Transverse colon (tissue), 4 donors: ENCODE results near the gene PRLR. TPM values are rescaled to one million over a fixed set of nuclear protein-coding genes. Genes with fewer than 3 reads are reported as not detected.

ENCODE experiments used
- DNase-seq: peaks from one replicate; pipeline ENCODE4 v3.0.0-alpha.2; 2019
- H3K27ac ChIP-seq, 4 donors: fragments of 200-600 bp; sonication (generic); 2 replicates each; pipeline ENCODE4 v1.5.1; 2016 to 2018; ENCODE audit warnings: inconsistent platforms in 4 of 4
- H3K27me3 ChIP-seq: fragments of 200-600 bp; sonication (generic); 2 replicates; pipeline ENCODE4 v1.5.1; 2017; ENCODE audit warnings: inconsistent platforms
- H3K36me3 ChIP-seq, 4 donors: fragments of 200-600 bp; sonication (generic); 2 replicates each; pipeline ENCODE4 v1.5.1; 2017 to 2019; ENCODE audit warnings: inconsistent platforms in 4 of 4
- H3K4me1 ChIP-seq, 4 donors: fragments of 200-600 bp; sonication (generic); 2 replicates each; pipeline ENCODE4 v1.5.1; 2017 to 2020; ENCODE audit warnings: inconsistent platforms in 4 of 4
- H3K4me3 ChIP-seq, 4 donors: fragments of 200-600 bp; sonication (generic); 1 replicate in 1 of 4; 2 replicates in 3 of 4; pipeline versions ENCODE4 v1.5.1 to v1.6.1; 2017 to 2019; ENCODE audit warnings: inconsistent platforms in 4 of 4
- H3K9me3 ChIP-seq, 2 donors: fragments of 200-600 bp; sonication (generic); 2 replicates each; pipeline ENCODE4 v1.5.1; 2017 to 2019; ENCODE audit warnings: inconsistent platforms in 2 of 2
- CTCF ChIP-seq, 5 experiments: fragments of 200-600 bp in 3 of 5; fragments of 450-650 bp in 2 of 5; sonication (generic) in 3 of 5; IDR thresholded peaks; 1 replicate in 2 of 5; 2 replicates in 3 of 5; pipeline ENCODE4 v1.5.1; 2016 to 2017; ENCODE audit warnings: antibody characterized with exemption in 5 of 5, inconsistent platforms in 3 of 5, mild to moderate bottlenecking in 2 of 5, moderate library complexity in 1 of 5
- EP300 ChIP-seq: sonication (generic); formaldehyde crosslinking; IDR thresholded peaks from one replicate; pipeline ENCODE4 v1.6.1; 2017; ENCODE audit warnings: antibody characterized with exemption, low read depth
- POLR2A ChIP-seq: fragments of 450-650 bp; IDR thresholded peaks from one replicate; pipeline ENCODE4 v1.6.1; 2016; ENCODE audit warnings: antibody characterized with exemption, mild to moderate bottlenecking, moderate library complexity
- POLR2AphosphoS5 ChIP-seq, 3 donors: sonication (generic); formaldehyde crosslinking; IDR thresholded peaks; one replicate each; pipeline ENCODE4 v1.6.1; 2016; ENCODE audit warnings: antibody characterized with exemption in 3 of 3
- WGBS, 2 donors: methylation state at CpG; one replicate each; pipeline ENCODE4 v1.1.5; 2018; ENCODE audit warnings: low coverage in 1 of 2; 5-methylcytosine and 5-hydroxymethylcytosine counted together
- in situ Hi-C, 4 donors: fragments of 200-750 bp; cut with MboI; loops; one replicate each; pipeline versions ENCODE4 v1.15.0 to v1.15.1; 2017; ENCODE audit warnings: low sequenced_read_pairs in 3 of 4, low pct_ligation_motif_present in 1 of 4, low pct_unique_long_range_greater_than_20kb in 1 of 4
- intact Hi-C: fragments of 100-400 bp; cut with DNase I; formaldehyde crosslinking; loops from one replicate; pipeline ENCODE4 v1.15.1; 2023; ENCODE audit warnings: low total_unique reads
- total RNA-seq, 4 donors: library from RNA; depleted of rRNA; stranded (reverse); fragments of >200 nt; gene quantifications; one replicate each; pipeline ENCODE4 v1.1.0, GENCODE V29; 2016

PRLR gene
- total RNA-seq, 4 donors from 2014 or later, result 4.9 to 19.8 (median 13.0) TPM

GRCh38 chr5:35029333-35029732 is 201.0 kb downstream of the PRLR start:
- no peak overlapping the region for H3K27ac ChIP-seq
- no peaks in the 10 kb centered on the region for H3K4me1 ChIP-seq
- no peaks in the 10 kb centered on the region for H3K9me3 ChIP-seq
- no peak for DNase-seq
- intact Hi-C loops (no loop called here), in situ Hi-C loops (no loop called here)
- 53 to 59% methylated on average over 4 of the region's 4 CpGs for WGBS, 2 donors
- TF ChIP-seq CTCF (IDR thresholded peaks at IDR 0.05), result no peak
- TF ChIP-seq EP300, result no peak
- no peak for TF ChIP-seq POLR2A
- TF ChIP-seq POLR2AphosphoS5 (IDR thresholded peaks at IDR 0.05), result no peak
- no peaks in the 10 kb centered on the region for H3K27me3 ChIP-seq
- H3K4me3 ChIP-seq, result no peak overlapping the region
- H3K36me3 ChIP-seq, result no peaks in the 10 kb centered on the region

GRCh38 chr5:35026941-35027340 is 203.3 kb downstream of the PRLR start:
- DNase-seq, result no peak
- H3K36me3 ChIP-seq, result no peaks in the 10 kb centered on the region
- in situ Hi-C loops (no loop called here), intact Hi-C loops (no loop called here)
- no peaks in the 10 kb centered on the region for H3K27me3 ChIP-seq
- H3K4me1 ChIP-seq, result no peaks in the 10 kb centered on the region
- no peaks in the 10 kb centered on the region for H3K9me3 ChIP-seq
- WGBS, 2 donors, result 47 to 65% methylated on average over 5 of the region's 5 CpGs
- no peak overlapping the region for H3K27ac ChIP-seq
- H3K4me3 ChIP-seq, result no peak overlapping the region
- TF ChIP-seq EP300 (no peak), CTCF (IDR thresholded peaks at IDR 0.05) (no peak), POLR2A (no peak), POLR2AphosphoS5 (IDR thresholded peaks at IDR 0.05) (no peak)

GRCh38 chr5:35026280-35026840 is 203.9 kb downstream of the PRLR start:
- no peaks in the 10 kb centered on the region for H3K4me1 ChIP-seq
- no peak for DNase-seq
- no peaks in the 10 kb centered on the region for H3K9me3 ChIP-seq
- H3K27ac ChIP-seq, result no peak overlapping the region
- no peak overlapping the region for H3K4me3 ChIP-seq
- TF ChIP-seq CTCF (IDR thresholded peaks at IDR 0.05), result no peak
- no peak for TF ChIP-seq EP300
- TF ChIP-seq POLR2AphosphoS5 (IDR thresholded peaks at IDR 0.05), result no peak
- TF ChIP-seq POLR2A, result no peak
- WGBS, 2 donors, result 50 to 53% methylated on average over 5 of the region's 5 CpGs
- in situ Hi-C loops (no loop called here), intact Hi-C loops (no loop called here)
- no peaks in the 10 kb centered on the region for H3K36me3 ChIP-seq
- no peaks in the 10 kb centered on the region for H3K27me3 ChIP-seq

GRCh38 chr5:35024911-35025510 is 205.3 kb downstream of the PRLR start:
- H3K36me3 ChIP-seq, result no peaks in the 10 kb centered on the region
- intact Hi-C loops, result no loop called here
- H3K4me1 ChIP-seq, result no peaks in the 10 kb centered on the region
- no peak for DNase-seq
- H3K27ac ChIP-seq, result no peak overlapping the region
- no peaks in the 10 kb centered on the region for H3K27me3 ChIP-seq
- H3K9me3 ChIP-seq, result no peaks in the 10 kb centered on the region
- 93 to 97% methylated on average over 6 to 10 of the region's 10 CpGs for WGBS, 2 donors
- in situ Hi-C loops, result loop anchor here in 1 of 4 donors (25.0 kb wide), 1 partner anchor 538 kb away; no protein-coding TSS in a partner anchor
- H3K4me3 ChIP-seq, result no peak overlapping the region
- TF ChIP-seq CTCF (IDR thresholded peaks at IDR 0.05), result no peak
- no peak for TF ChIP-seq EP300
- TF ChIP-seq POLR2AphosphoS5 (IDR thresholded peaks at IDR 0.05), result no peak
